SK-N-SH (cell line): ENCODE measurements around the gene TRIM9. TPM values are rescaled to one million over a fixed set of nuclear protein-coding genes. Genes with fewer than 3 reads are reported as not detected.

Experiments used
- CTCF ChIA-PET: fragments of 300-600, 350-600 bp; formaldehyde crosslinking; extraction: SDS; loops from one replicate; lab custom pipeline; 2021; lab: Yijun Ruan, JAX
- POLR2A ChIA-PET: fragments of 350-600 bp; sonication (Branson Sonifier 250); formaldehyde crosslinking; extraction: SDS; loops from one replicate; lab custom pipeline; 2020; ENCODE audit warnings: antibody characterized with exemption, inconsistent platforms; lab: Yijun Ruan, JAX
- DNase-seq: peaks from one replicate; pipeline ENCODE4 v3.0.0; 2012
- H2AFZ ChIP-seq: fragments of 200-600 bp; sonication (generic); 2 replicates; pipeline ENCODE4 v1.8.1; 2016; ENCODE audit warnings: antibody characterized with exemption, mild to moderate bottlenecking, low read depth
- H3F3A ChIP-seq: fragments of 200-600 bp; sonication (generic); replicated peaks from 2 replicates; pipeline ENCODE3; 2016; ENCODE audit warnings: antibody characterized with exemption, mild to moderate bottlenecking; ENCODE audit not compliant: insufficient read depth
- H3K27ac ChIP-seq, 2 experiments: fragments of 200-500 bp in 1 of 2; fragments of 200-600 bp in 1 of 2; sonication (Bioruptor generic) in 1 of 2; sonication (generic), shearing (Covaris generic) in 1 of 2; 2 replicates each; pipeline versions ENCODE4 v1.5.1 to v1.6.1; 2014 to 2016; ENCODE audit warnings: low read depth in 2 of 2, inconsistent platforms in 1 of 2, low read length in 1 of 2, mild to moderate bottlenecking in 1 of 2, mixed read lengths in 1 of 2
- H3K27me3 ChIP-seq: fragments of 200-600 bp; sonication (generic), shearing (Covaris generic); 2 replicates; pipeline ENCODE4 v1.6.1; 2016; ENCODE audit warnings: mixed run types; ENCODE audit not compliant: insufficient read depth
- H3K36me3 ChIP-seq, 2 experiments: fragments of 200-500 bp in 1 of 2; fragments of 200-600 bp in 1 of 2; sonication (Bioruptor generic) in 1 of 2; sonication (generic) in 1 of 2; replicated peaks in 1 of 2; 2 replicates each; pipeline versions ENCODE3 to v1.5.1; 2014 to 2016; ENCODE audit warnings: low read length in 1 of 2, mild to moderate bottlenecking in 1 of 2; ENCODE audit not compliant: insufficient read depth in 2 of 2, control insufficient read depth in 1 of 2
- H3K4me1 ChIP-seq, 2 experiments: fragments of 200-500 bp in 1 of 2; fragments of 200-600 bp in 1 of 2; sonication (Bioruptor generic) in 1 of 2; sonication (generic), shearing (Covaris generic) in 1 of 2; 2 replicates each; pipeline versions ENCODE4 v1.5.1 to v1.6.1; 2014 to 2016; ENCODE audit warnings: low read depth in 1 of 2, low read length in 1 of 2, mixed run types in 1 of 2; ENCODE audit not compliant: insufficient read depth in 2 of 2, control insufficient read depth in 1 of 2
- H3K4me2 ChIP-seq: fragments of 200-600 bp; sonication (generic), shearing (Covaris generic); 2 replicates; pipeline ENCODE4 v1.6.1; 2017; ENCODE audit warnings: mixed run types
- H3K4me3 ChIP-seq, 2 experiments: fragments of 200-500 bp in 1 of 2; fragments of 200-600 bp in 1 of 2; sonication (Bioruptor generic) in 1 of 2; sonication (generic), shearing (Covaris generic) in 1 of 2; 2 replicates each; pipeline versions ENCODE4 v1.5.1 to v1.8.1; 2014 to 2016; ENCODE audit warnings: low read depth in 2 of 2, inconsistent platforms in 1 of 2, low read length in 1 of 2, mild to moderate bottlenecking in 1 of 2, mixed read lengths in 1 of 2, moderate library complexity in 1 of 2
- H3K79me2 ChIP-seq: fragments of 200-600 bp; sonication (generic); 2 replicates; pipeline ENCODE4 v1.8.1; 2017; ENCODE audit warnings: mild to moderate bottlenecking; ENCODE audit not compliant: insufficient read depth
- H3K9ac ChIP-seq: fragments of 200-600 bp; sonication (generic); 2 replicates; pipeline ENCODE4 v1.6.1; 2017; ENCODE audit warnings: mixed run types
- H3K9me2 ChIP-seq: fragments of 200-600 bp; sonication (generic); 2 replicates; pipeline ENCODE4 v1.6.1; 2017; ENCODE audit warnings: mixed run types
- H3K9me3 ChIP-seq: fragments of 200-600 bp; sonication (generic); 2 replicates; pipeline ENCODE4 v1.6.1; 2017; ENCODE audit warnings: mixed run types, mild to moderate bottlenecking, moderate library complexity
- H4K20me1 ChIP-seq: fragments of 200-600 bp; sonication (generic); 2 replicates; pipeline ENCODE4 v1.6.1; 2017; ENCODE audit warnings: mild to moderate bottlenecking, mixed run types; ENCODE audit not compliant: insufficient read depth
- CTCF ChIP-seq: fragments of 200-600 bp; sonication (generic); IDR thresholded peaks from 2 replicates; pipeline ENCODE4 v1.6.1; 2017; ENCODE audit warnings: antibody characterized with exemption, mild to moderate bottlenecking, moderate library complexity
- ELF1 ChIP-seq: IDR thresholded peaks from 2 replicates; pipeline ENCODE4 v1.4.0; 2012
- FOSL2 ChIP-seq: IDR thresholded peaks from 2 replicates; pipeline ENCODE4 v1.4.0; 2012; ENCODE audit warnings: low read depth, mild to moderate bottlenecking, moderate library complexity, borderline replicate concordance
- FOXJ3 ChIP-seq: sonication (generic); formaldehyde crosslinking; IDR thresholded peaks from 2 replicates; pipeline ENCODE4 v1.5.1; 2020; ENCODE audit warnings: mild to moderate bottlenecking, missing genetic modification reagents
- FOXM1 ChIP-seq: IDR thresholded peaks from 2 replicates; pipeline ENCODE4 v1.4.0; 2012; ENCODE audit warnings: low read depth, mild to moderate bottlenecking
- GABPA ChIP-seq: IDR thresholded peaks from 2 replicates; pipeline ENCODE4 v1.4.0; 2012; ENCODE audit warnings: low read depth, mild to moderate bottlenecking
- GATA2 ChIP-seq: sonication (generic); formaldehyde crosslinking; IDR thresholded peaks from 2 replicates; pipeline ENCODE4 v1.5.0; 2020; ENCODE audit warnings: mild to moderate bottlenecking, missing genetic modification reagents
- IRF3 ChIP-seq: fragments of 150-350 bp; IDR thresholded peaks from 2 replicates; pipeline ENCODE4 v1.6.1; 2016; ENCODE audit warnings: mild to moderate bottlenecking, low read depth, low read length
- JUND ChIP-seq: IDR thresholded peaks from 2 replicates; pipeline ENCODE4 v1.4.0; 2012
- MAX ChIP-seq: IDR thresholded peaks from 2 replicates; pipeline ENCODE4 v1.4.0; 2012; ENCODE audit warnings: low read depth
- MXI1 ChIP-seq: IDR thresholded peaks from 2 replicates; pipeline ENCODE4 v1.6.1; 2012; ENCODE audit warnings: mild to moderate bottlenecking, low read depth, low read length, improper control_type of control experiment
- NFIC ChIP-seq: IDR thresholded peaks from 2 replicates; pipeline ENCODE4 v1.4.0; 2012; ENCODE audit warnings: borderline replicate concordance
- PBX3 ChIP-seq: IDR thresholded peaks from 2 replicates; pipeline ENCODE4; 2012
- POLR2AphosphoS5 ChIP-seq: IDR thresholded peaks from 2 replicates; pipeline ENCODE4 v1.6.1; 2012; ENCODE audit warnings: low read depth, low read length
- RCOR1 ChIP-seq: fragments of 150-350 bp; IDR thresholded peaks from 2 replicates; pipeline ENCODE4 v1.6.1; 2017; ENCODE audit warnings: antibody characterized with exemption, low read length
- REST ChIP-seq: IDR thresholded peaks from 2 replicates; pipeline ENCODE4 v1.6.1; 2012; ENCODE audit warnings: mild to moderate bottlenecking, low read depth, low read length, moderate library complexity
- RFX5 ChIP-seq: IDR thresholded peaks from 2 replicates; pipeline ENCODE4 v1.6.1; 2012; ENCODE audit warnings: mild to moderate bottlenecking, improper control_type of control experiment, low read length
- SMC3 ChIP-seq: IDR thresholded peaks from 2 replicates; pipeline ENCODE4 v1.6.1; 2012; ENCODE audit warnings: low read depth, low read length, improper control_type of control experiment
- TCF12 ChIP-seq: IDR thresholded peaks from 2 replicates; pipeline ENCODE4 v1.4.0; 2012
- WGBS: methylation state at CpG from one replicate; pipeline ENCODE4 v1.1.6; 2017; ENCODE audit warnings: low lambda C conversion rate; 5-methylcytosine and 5-hydroxymethylcytosine counted together
- polyA plus RNA-seq, 3 experiments: library from polyadenylated mRNA; depleted of rRNA; stranded (reverse); fragments of >200 nt; gene quantifications; 2 replicates each; pipeline ENCODE4 v1.2.3, GENCODE V29; 2012
- TF ChIP-seq, protein P1 (sequence below): fragments of 150-350 bp; IDR thresholded peaks from 2 replicates; pipeline ENCODE4 v1.6.1; 2017; ENCODE audit warnings: antibody characterized with exemption, low read length, low read depth, borderline replicate concordance

TRIM9 gene
- polyA plus RNA-seq, 1 of the 3 experiments (the other 2 are of a cell fraction), result 3.9 TPM

- no peaks in the 10 kb centered on the region for H3K27me3 ChIP-seq
- H3K4me3 ChIP-seq, result no peak overlapping the region
- no peak for DNase-seq
- H4K20me1 ChIP-seq, result no peaks in the 10 kb centered on the region
- H3K4me2 ChIP-seq, result no peak overlapping the region
- H3K4me1 ChIP-seq, result peaks cover 0 to 3% of the 10 kb centered on the region in 2 experiments; a peak in 2 of 4 replicates
- CTCF ChIA-PET, result no interaction called here
- no peaks in the 10 kb centered on the region; the same call in 1 of the 2 replicates for H3K79me2 ChIP-seq
- H3K36me3 ChIP-seq, result no peaks in the 10 kb centered on the region
- H2AFZ ChIP-seq, result no peak overlapping the region
- POLR2A ChIA-PET, result no interaction called here
- no peaks in the 10 kb centered on the region for H3K9me2 ChIP-seq
- H3K9ac ChIP-seq, result no peak overlapping the region
- TF ChIP-seq MAX (no peak), JUND (no peak), FOXJ3 (CRISPR knock-in tag) (no peak), FOSL2 (no peak), GATA2 (CRISPR knock-in tag) (no peak), POLR2AphosphoS5 (no peak), IRF3 (no peak), RFX5 (no peak), FOXM1 (no peak), SMC3 (no peak), RCOR1 (no peak), ELF1 (no peak), NFIC (no peak), PBX3 (no peak), MXI1 (no peak), CTCF (no peak), GABPA (no peak), REST (no peak), TCF12 (no peak)
- TF ChIP-seq, protein P1, sequence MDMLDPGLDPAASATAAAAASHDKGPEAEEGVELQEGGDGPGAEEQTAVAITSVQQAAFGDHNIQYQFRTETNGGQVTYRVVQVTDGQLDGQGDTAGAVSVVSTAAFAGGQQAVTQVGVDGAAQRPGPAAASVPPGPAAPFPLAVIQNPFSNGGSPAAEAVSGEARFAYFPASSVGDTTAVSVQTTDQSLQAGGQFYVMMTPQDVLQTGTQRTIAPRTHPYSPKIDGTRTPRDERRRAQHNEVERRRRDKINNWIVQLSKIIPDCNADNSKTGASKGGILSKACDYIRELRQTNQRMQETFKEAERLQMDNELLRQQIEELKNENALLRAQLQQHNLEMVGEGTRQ, result no peak
- no peak overlapping the region for H3K27ac ChIP-seq
- H3F3A ChIP-seq, result peaks cover 3% of the 10 kb centered on the region
- H3K9me3 ChIP-seq, result no peaks in the 10 kb centered on the region
- WGBS, result 76% methylated on average over 3 of the region's 3 CpGs
Measured at GRCh38 chr14:51087031-51087441, 7.9 kb downstream of the TRIM9 start.
